ENCODE measurements around the gene NUBP2. TPM values are rescaled to one million over a fixed set of nuclear protein-coding genes. Genes with fewer than 3 reads are reported as not detected.
A peak's percentile ranks its signal among the peaks of the same experiment; 100 is the strongest.

The NUBP2 gene
- polyA plus RNA-seq, 2 of the 4 experiments (the other 2 are of a cell fraction) = 24.7 to 65.3 TPM

DNA sequence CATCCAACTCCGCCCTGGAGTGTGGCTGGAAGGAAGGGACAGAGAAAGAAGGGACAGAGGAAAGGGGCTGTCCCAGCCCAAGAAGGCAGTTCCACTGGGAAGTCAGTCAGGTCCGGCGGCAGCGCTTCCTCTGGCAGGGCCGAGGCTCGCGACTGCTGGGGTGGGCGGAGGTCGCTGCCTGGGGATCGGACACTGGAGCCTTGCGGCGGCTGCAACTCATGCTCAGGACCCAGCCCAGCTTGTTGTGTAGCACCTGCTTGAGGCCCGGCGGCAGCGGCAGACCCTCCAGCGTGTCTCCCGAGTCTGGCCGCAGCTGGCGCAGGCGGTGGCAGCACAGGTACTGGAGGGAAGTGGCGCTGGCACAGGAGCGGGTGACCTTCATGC, 5.8 kb upstream of the NUBP2 start:
- H3K9me3 ChIP-seq = no peaks in the 10 kb centered on the region
- ATAC-seq (no peak), FAIRE-seq (no peak), DNase-seq (ENCODE audit: low read depth in 1 of 2, low spot score in 1 of 2) (no peak)
- no peak overlapping the region for H3K4me2 ChIP-seq
- H3K4me1 ChIP-seq = peaks cover 23% of the 10 kb centered on the region
- CTCF ChIA-PET = interaction anchor here (1.1 to 1.6 kb wide), 2 partner anchors 13 to 153 kb away, joined by 3 to 6 read pairs; no protein-coding TSS in a partner anchor
- WGBS (ENCODE audit: missing lambda C conversion rate) = 95% methylated on average over 22 of the region's 22 CpGs
- TF ChIP-seq POLR2AphosphoS2 (conservative IDR thresholded peaks at IDR 0.05; ENCODE audit: low read length) = no peak
- no peak for TF ChIP-seq TP53 (CRISPR knock-in tag; IDR thresholded peaks at IDR 0.05)
- TF ChIP-seq GATA3 (IDR thresholded peaks at IDR 0.05; ENCODE audit: borderline replicate concordance) = no peak
- TF ChIP-seq E2F6 (IDR thresholded peaks at IDR 0.05; ENCODE audit: borderline replicate concordance, low read depth) = no peak
- TF ChIP-seq, protein P1, sequence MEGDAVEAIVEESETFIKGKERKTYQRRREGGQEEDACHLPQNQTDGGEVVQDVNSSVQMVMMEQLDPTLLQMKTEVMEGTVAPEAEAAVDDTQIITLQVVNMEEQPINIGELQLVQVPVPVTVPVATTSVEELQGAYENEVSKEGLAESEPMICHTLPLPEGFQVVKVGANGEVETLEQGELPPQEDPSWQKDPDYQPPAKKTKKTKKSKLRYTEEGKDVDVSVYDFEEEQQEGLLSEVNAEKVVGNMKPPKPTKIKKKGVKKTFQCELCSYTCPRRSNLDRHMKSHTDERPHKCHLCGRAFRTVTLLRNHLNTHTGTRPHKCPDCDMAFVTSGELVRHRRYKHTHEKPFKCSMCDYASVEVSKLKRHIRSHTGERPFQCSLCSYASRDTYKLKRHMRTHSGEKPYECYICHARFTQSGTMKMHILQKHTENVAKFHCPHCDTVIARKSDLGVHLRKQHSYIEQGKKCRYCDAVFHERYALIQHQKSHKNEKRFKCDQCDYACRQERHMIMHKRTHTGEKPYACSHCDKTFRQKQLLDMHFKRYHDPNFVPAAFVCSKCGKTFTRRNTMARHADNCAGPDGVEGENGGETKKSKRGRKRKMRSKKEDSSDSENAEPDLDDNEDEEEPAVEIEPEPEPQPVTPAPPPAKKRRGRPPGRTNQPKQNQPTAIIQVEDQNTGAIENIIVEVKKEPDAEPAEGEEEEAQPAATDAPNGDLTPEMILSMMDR (IDR thresholded peaks at IDR 0.05) = no peak
- no peak for TF ChIP-seq CHD2 (IDR thresholded peaks at IDR 0.05; ENCODE audit: low read length, partially characterized antibody)
- TF ChIP-seq BCL3 (IDR thresholded peaks at IDR 0.05) = no peak
- no peak for TF ChIP-seq ZC3H11A (IDR thresholded peaks at IDR 0.05)
- POLR2A ChIA-PET = no interaction called here
- no peak overlapping the region for H3K4me3 ChIP-seq
- no peak overlapping the region for H3K27ac ChIP-seq

GRCh38 chr16:1777375-1778199, 5.2 kb upstream of the NUBP2 start:
- DNase-seq (ENCODE audit: low read depth in 1 of 2, low spot score in 1 of 2) = no peak
- no peak for ATAC-seq
- 0 out of 2 replicates have a peak, but pooled peaks have one; percentile 9 for TF ChIP-seq PBX3 (IDR thresholded peaks at IDR 0.05)
- no peak for TF ChIP-seq SMC3 (IDR thresholded peaks at IDR 0.05)
- no peak for TF ChIP-seq FOXS1 (CRISPR knock-in tag; IDR thresholded peaks at IDR 0.05)
- no peak for TF ChIP-seq MAZ (IDR thresholded peaks at IDR 0.05; ENCODE audit: borderline replicate concordance, low read depth, low read length)
- no peak for TF ChIP-seq NR3C1 (IDR thresholded peaks at IDR 0.05)
- TF ChIP-seq E2F6 (IDR thresholded peaks at IDR 0.05; ENCODE audit: borderline replicate concordance, low read depth) = no peak
- TF ChIP-seq EP300 (IDR thresholded peaks at IDR 0.05) = no peak
- peak; percentile 5; the same call in 1 of the 2 replicates for TF ChIP-seq POLR2A (IDR thresholded peaks at IDR 0.05; ENCODE audit: low read length)
- Histone ChIP-seq H3K27ac (no peak overlapping the region), H3K9me3 (no peaks in the 10 kb centered on the region), H3K4me2 (no peak overlapping the region), H3K4me3 (no peak overlapping the region), H3K4me1 (peaks cover 23% of the 10 kb centered on the region)
- WGBS (ENCODE audit: missing lambda C conversion rate) = 86% methylated on average over 32 of the region's 36 CpGs
- ChIA-PET POLR2A (no interaction called here), CTCF (interaction anchor here (0.8 to 1.6 kb wide), 3 partner anchors 12 to 152 kb away, joined by 3 to 6 read pairs (median 3); no protein-coding TSS in a partner anchor)
- no peak for FAIRE-seq

All from A549 (cell line).